ENCODE results near the gene COL25A1.

COL25A1 gene

DNA sequence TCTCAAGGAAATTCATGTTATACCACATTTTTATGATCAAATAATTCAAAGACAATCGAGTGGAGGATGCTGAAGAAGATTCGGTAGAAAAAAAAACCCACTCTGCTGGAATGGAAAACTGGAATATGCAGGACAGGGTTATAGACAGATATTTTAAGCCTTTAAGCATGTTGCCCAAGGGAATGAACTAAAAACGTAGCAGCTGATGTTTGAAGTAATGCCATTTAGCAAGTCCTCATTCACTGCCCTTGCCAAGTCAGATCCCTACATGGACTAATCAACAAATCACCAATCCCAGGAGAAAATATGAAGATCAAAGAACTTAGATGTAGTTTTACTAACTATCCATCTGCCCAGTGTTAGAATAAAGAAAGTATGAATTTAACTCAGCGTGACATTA, 464.0 kb downstream of the COL25A1 start:
- no peak for DNase-seq

- no peak for DNase-seq
Observed at GRCh38 chr4:108834835-108835384, 467.5 kb downstream of the COL25A1 start.

- no peak for DNase-seq
Observed at GRCh38 chr4:108834166-108834834, 468.2 kb downstream of the COL25A1 start.

- no peak for DNase-seq
Observed at GRCh38 chr4:108833046-108833445, 469.4 kb downstream of the COL25A1 start.

DNA sequence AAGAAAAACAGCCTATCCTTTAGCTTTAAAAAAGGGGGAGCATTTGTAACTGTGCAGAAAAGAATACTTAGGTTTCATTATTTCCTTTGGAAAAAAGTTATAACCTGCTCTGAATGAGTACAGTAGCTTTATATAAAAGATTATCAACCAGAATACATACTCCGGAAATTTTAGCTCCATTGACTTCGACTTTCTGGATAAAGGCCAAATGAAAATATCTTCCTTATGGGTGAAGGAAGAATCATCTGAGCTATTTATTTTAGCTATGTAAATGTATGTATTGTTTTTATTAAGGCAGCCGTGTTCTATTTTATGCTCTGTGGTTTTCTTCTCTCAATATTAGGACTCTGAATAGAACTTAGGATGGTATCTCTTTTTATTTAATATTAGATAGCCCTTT, 470.6 kb downstream of the COL25A1 start:
- no peak for DNase-seq

GRCh38 chr4:108831291-108831690, 471.2 kb downstream of the COL25A1 start:
- no peak for DNase-seq

GRCh38 chr4:108830509-108831244, 471.8 kb downstream of the COL25A1 start:
- no peak for DNase-seq

GRCh38 chr4:108829966-108830492, 472.4 kb downstream of the COL25A1 start:
- DNase-seq: no peak

GRCh38 chr4:108828620-108829019, 473.8 kb downstream of the COL25A1 start:
- no peak for DNase-seq

- no peak for DNase-seq
Observed at GRCh38 chr4:108825737-108826136, 476.7 kb downstream of the COL25A1 start.

DNA sequence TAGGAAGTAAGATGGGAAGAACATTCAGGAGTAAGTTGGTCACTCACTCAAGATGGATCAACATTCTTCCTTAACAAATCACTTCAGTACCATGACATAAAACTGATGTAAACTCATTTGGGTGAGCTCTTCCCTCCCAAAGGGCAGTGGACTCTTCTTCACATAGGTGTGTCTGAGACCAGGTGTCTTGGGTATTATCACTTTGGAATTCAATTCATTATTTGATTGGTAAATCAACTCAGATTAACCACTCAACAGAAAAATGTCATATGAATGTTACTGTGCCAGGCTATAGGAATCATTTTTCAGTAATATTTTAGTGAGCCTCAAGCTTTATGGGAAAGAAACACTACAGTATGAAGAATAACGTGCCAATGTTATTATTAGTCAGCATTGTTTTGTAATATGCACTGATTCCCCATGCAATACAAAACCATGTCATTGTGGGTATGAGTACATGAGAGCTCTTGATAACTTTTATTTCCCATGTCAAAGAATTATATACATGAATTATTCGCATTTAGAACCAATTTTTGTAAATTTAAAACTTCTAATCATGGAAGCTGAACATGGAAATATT, 481.0 kb downstream of the COL25A1 start:
- no peak for DNase-seq

DNA sequence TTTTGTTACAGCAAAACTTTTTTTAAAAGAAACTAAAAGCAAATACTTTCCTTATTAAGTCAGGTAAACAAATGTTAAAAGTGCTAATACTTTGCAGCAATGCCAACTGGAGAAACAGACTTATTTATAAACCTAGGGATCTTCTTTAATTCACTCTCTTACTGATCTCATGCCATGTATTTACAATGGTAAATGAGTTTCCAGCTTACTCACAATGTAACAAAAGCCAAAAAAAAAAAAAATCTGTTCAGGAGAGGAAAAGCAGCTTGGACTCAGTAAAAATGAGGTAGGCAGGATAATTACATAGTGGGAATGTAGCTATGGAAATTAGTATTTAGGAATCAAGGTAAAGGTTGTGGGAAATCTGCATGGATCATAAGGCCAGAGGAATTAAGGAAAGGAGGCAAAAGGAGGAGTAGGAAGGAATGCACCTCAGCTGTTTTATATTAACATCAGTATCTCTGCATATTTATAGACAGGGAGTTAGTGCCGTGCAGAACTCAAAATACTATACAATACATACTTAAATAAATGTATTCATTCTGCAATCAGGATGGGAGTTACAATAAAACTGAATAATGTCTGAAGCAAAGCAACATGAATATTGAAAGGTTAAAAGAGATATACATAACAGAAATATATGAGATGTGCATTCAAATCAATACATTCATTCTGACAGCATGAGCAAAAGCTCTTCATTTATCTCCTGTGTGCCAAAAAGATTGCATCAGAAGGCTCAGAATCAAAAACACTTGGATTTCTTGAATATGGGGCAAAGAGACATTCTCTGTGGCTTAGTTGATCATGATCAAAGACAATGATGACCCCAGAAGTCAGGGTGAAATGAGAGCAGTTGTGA, 481.7 kb downstream of the COL25A1 start:
- DNase-seq: no peak

DNA sequence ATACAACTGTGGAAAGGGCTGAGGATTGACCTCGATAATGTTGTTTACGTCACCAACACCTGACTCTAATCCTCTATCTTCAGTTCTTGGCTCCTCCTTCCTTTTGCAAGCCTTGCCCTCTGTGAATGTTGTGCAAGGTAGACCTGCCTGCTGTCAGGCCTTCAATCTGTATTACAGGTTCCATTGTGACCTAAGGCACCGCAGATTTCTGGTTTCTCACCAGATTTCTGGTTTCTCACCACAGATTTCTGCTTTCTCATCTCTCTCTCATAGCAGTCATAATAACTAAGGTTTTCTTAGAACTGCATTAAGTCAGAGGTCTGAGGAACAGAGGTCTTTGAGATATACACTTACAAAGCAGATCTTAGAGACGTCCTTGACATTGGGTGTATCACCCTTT, 488.1 kb downstream of the COL25A1 start:
- DNase-seq: no peak

- no peak for DNase-seq
Observed at GRCh38 chr4:108813261-108813660, 489.2 kb downstream of the COL25A1 start.

GRCh38 chr4:108811486-108811885, 491.0 kb downstream of the COL25A1 start:
- DNase-seq: no peak

- DNase-seq: no peak
Observed at GRCh38 chr4:108810087-108810486, 492.4 kb downstream of the COL25A1 start.

DNA sequence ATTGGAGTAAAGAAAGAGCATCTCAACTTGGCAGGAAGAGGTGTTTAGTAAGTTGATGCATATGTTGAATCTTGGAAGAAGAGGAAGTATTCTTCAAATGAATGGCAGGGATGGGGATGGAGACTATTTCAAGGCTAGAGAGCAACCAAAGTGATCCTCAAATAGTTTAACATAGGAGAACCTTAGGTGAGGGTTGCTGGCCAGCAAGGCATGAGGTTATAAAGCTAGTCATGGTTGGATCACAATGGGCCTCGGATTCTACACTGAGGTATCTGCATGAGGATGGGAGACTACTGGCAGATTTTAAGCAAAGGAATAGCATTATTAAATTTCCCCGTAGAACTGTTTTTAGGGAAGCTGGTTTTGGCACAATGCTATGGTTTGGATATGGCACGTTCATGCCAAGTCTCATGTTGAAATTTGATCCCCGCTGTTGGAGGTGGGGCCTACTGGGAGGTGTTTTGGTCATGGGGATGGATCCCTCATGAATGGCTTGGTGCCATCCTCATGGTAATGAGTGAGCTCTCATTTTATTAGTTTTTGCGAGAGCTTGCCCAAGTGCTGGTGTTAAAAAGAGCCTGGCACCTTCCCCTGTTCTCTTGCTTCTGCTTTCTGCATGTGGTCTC, 497.7 kb downstream of the COL25A1 start:
- no peak for DNase-seq

- DNase-seq: no peak
Observed at GRCh38 chr4:108799306-108799705, 503.2 kb downstream of the COL25A1 start.

- no peak for DNase-seq
Observed at GRCh38 chr4:108796173-108796572, 506.3 kb downstream of the COL25A1 start.

DNA sequence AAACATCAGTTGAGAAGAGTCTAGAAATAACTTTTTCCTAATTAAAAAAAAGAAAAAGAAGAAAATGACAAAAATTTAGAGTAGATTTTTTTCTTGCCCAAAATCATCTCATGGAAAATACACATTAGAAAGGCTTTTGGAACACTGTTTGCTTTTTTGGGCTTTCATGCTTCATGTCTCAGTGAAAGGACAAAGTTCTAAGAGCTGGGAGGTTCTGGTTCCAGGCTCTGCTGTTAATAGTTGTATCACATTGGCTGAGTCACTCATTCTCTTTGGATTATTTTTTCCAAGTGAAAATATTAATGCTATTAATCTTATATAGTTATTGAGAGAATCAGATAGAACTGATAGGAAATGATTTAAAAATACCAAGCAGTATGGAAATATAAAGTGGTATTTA, 506.7 kb downstream of the COL25A1 start:
- no peak for DNase-seq

DNA sequence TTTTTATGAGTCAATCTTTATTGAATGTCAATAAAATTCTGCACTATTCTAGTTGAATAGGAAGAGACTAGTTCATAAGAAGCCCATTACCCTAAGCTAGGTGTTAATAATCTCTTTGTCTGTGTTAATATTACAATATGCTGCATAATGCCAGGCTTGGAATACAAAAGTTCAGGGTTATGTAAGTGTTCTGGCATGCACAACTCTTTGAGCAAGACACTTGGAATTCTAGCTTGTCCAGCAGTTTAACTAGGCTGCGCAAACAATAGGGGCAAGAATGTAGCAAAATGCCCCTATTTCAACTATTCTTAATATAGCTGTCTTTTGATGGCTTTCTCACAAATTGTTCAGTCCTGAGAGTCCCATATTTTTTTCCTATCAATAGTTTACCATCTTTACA, 508.3 kb downstream of the COL25A1 start:
- no peak for DNase-seq

GRCh38 chr4:108793415-108793814, 509.0 kb downstream of the COL25A1 start:
- DNase-seq: no peak
